GM10266 (cell line): ENCODE results near the gene FAM124A.
A peak's percentile ranks its signal among the peaks of the same experiment; 100 is the strongest.
"Not testable (repeated sequence)": the region's sequence is repeated elsewhere in the genome, so short reads cannot be mapped to it uniquely, and the experiment has no call there.

Source experiments
- DNase-seq: peaks from one replicate; pipeline ENCODE4 v3.0.0; 2012; ENCODE audit errors: extremely low spot score
- TF ChIP-seq, protein P1 (sequence below): IDR thresholded peaks from 2 replicates; pipeline ENCODE4 v1.5.1; 2012; ENCODE audit warnings: mild to moderate bottlenecking, low read depth; ENCODE audit not compliant: control insufficient read depth, insufficient read depth; ENCODE audit errors: missing control alignments

Gene FAM124A

DNA sequence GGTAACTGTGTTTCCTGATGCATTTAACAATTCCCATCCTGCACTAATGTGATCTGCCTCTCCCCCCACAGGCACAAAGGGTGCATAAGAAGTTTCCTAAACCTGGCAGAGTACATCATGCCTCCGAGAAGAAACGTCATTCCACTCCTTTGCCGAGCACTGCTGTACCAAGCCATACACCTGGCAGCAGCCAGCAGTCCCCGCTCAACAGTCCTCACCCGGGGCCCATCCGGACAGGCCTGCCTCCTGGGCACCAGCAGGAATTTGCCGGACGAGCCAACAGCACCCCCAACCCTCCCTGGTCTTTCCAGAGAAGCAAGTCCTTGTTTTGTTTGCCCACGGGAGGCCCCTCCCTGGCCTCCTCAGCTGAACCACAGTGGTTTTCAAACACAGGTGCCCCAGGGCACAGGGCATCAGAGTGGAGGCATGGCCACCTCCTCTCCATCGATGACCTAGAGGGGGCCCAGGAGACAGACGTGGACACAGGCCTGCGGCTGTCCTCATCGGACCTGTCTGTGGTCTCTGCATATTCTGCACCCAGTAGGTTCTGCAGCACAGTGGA is 58.3 kb downstream of the FAM124A start:
- TF ChIP-seq, protein P1, sequence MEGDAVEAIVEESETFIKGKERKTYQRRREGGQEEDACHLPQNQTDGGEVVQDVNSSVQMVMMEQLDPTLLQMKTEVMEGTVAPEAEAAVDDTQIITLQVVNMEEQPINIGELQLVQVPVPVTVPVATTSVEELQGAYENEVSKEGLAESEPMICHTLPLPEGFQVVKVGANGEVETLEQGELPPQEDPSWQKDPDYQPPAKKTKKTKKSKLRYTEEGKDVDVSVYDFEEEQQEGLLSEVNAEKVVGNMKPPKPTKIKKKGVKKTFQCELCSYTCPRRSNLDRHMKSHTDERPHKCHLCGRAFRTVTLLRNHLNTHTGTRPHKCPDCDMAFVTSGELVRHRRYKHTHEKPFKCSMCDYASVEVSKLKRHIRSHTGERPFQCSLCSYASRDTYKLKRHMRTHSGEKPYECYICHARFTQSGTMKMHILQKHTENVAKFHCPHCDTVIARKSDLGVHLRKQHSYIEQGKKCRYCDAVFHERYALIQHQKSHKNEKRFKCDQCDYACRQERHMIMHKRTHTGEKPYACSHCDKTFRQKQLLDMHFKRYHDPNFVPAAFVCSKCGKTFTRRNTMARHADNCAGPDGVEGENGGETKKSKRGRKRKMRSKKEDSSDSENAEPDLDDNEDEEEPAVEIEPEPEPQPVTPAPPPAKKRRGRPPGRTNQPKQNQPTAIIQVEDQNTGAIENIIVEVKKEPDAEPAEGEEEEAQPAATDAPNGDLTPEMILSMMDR: no peak

DNA sequence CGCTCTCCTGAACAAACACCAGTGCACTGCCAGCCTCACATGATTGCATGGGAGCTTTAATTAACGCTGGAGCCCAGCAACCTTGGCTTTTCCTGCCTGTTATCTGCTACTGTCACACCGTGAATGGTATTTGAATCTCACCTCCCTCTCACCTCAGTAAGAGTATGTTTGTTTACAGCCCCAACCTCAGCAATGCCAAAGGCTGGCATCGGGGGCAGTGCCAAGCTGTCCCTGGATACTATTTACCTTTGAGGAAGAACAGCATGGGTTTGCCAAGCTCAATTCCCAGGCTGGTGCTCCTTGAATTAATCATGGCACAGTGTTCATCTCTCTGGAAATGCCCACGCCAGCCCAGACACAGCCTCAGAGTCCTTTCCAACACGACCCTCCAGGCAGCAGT is 60.1 kb downstream of the FAM124A start:
- TF ChIP-seq, protein P1: no peak
- no peak for DNase-seq

More for the DNA sequence above, 58.3 kb downstream of the FAM124A start:
- DNase-seq: no peak

DNA sequence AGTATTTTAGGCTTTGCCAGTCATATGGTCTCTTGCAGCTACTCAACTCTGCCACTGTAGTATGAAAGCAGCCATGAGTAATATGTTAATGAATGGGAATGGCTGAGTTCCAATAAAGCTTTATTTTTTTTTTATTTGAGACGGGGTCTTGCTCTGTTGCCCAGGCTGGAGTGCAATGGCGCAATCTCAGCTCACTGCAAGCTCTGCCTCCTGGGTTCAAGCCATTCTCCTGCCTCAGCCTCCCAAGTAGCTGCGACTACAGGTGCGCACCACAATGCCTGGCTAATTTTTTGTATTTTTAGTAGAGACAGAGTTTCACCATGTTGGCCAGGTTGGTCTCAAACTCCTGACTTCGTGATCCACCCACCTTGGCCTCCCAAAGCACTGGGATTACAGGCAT is 60.7 kb downstream of the FAM124A start:
- DNase-seq: not testable (repeated sequence)

DNA sequence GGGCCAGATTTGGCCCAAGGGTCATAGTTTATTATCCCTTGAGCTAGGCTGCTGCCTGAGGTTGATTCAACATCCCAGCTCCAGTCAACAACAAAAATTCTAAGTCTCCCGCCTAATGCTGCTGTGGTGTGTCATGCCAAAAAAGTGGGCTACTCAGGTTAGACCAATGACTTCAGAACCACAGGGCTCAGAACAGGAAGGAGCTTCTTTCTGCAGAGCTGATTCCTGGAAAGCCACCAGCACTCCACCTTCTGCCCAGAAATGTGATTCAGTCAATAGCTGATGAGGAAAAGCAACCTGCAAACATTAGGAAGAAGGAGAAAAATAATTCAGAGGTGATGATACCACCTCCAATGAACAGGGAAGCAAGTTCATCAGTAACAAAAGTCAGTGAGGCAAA is 61.2 kb downstream of the FAM124A start:
- DNase-seq: no peak
- TF ChIP-seq, protein P1: no peak

DNA sequence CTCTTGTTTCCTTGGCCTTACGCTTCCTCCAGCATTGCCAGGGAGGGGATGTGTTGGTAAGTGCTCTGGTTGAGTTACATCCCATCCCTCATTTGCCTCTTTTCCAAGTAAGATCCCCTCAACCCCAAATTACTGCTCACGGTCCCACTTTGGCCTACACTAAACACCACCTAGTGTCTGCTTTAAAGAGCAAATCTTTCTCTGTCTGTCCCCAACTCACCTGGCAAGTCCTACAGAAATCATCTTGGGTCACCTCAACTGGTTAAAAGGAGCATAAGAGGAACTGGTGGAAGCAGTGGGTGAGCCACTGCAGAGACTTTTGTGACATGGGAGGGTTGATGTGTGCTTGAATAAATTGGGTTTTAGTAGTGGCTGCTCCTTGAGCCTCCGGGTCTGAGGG is 62.1 kb downstream of the FAM124A start:
- TF ChIP-seq, protein P1: no peak
- DNase-seq: no peak

DNA sequence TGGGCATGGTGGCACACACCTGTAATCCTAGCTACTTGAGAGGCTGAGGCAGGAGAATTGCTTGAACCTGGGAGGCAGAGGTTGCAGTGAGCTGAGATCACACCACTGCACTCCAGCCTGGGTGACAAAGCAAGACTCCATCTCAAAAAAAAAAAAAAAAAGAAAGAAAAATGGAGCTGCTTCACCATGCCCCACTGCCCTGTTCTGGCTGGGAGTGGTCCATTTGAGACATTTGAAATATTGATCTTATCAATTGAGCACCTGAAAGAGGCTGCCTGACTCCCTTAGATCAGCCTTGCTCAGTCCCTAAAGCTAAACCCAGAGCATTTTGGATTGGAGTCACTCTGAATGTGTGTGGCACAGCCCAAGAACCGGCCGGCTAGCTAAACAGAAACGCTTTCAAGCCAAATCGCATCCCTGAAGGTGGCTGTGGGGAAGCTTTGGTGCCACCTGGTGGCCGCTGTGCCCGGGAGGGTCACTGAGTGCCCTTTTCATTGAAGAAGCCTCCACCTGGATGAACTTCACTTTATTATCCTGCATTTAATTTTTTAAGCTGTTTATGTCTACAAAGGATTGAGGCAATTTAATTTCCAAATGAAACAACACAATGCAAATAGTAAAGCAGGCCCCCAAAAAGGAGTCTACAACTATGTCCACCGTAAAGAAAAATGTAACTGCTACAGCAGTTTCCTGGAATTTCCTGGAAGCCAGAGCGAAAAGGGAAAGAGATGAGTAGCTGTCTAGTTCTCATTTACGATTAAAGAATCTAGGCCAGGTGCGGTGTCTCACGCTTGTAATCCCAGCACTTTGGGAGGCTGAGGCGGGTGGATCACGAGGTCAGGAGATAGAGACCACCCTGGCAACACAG is 64.2 kb downstream of the FAM124A start:
- TF ChIP-seq, protein P1: peak; percentile 86

DNA sequence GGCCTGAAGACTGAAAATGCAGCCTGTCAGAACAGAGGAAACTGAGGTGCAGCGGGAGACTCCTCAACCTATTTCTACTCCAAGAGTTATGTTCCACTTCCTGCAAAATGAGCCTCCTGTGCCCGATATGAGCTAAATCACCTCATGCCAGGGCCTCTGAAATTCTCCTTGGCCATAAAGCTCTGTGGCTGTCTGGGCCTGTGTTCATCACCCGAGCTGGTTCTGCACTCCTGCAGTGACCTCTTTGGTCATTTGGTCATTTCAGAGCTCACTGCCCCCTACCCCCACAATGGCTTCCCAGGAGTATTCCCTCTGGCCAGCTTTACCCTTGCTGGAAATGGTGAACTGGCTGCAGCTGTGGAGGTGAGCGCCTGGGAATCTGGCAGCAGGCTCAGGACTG is 65.6 kb downstream of the FAM124A start:
- DNase-seq: no peak
- TF ChIP-seq, protein P1: no peak

More for the DNA sequence above, 64.2 kb downstream of the FAM124A start:
- DNase-seq: peak; percentile 62

DNA sequence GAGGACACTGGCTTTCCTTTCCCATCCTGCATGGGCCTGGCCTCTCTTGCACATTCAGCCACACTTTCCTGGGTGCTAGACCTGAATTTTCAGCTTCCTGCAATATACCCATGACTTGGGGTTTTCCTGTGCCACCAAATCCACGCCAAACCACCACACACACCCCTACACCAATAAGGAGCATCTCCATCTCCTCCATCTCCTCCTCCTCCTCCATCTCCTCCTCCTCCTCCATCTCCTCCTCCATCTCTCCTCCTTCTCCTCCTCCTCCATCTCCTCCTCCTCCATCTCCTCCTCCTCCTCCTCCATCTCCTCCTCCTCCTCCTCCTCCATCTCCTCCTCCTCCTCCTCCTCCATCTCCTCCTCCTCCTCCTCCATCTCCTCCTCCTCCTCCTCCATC is 66.1 kb downstream of the FAM124A start:
- DNase-seq: not testable (repeated sequence)
